CD1c-positive myeloid dendritic cell (primary cell): ENCODE data around the gene IPO8.
"Not testable (repeated sequence)": the region's sequence is repeated elsewhere in the genome, so short reads cannot be mapped to it uniquely, and the experiment has no call there.

Experiments
- DNase-seq: peaks from one replicate; pipeline ENCODE4 v3.0.0-alpha.2; 2016; ENCODE audit errors: extremely low spot score

Gene IPO8

DNA sequence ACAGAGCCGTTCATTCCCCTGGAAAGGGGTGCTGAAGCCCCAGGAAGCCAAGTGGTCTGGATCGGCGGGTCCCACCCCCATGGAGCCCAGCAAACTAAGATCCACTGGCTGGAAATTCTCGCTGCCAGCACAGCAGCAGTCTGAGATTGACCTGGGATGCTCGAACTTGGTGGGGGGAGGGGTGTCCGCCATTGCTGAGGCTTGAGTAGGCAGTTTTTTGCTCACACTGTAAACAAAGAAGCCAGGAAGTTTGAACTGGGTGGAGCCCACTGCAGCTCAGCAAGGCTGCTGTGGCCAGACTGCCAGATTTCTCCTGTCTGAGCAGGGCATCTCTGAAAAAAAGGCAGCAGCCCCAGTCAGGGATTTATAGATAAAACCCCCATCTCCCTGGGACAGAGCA lies 91.4 kb downstream of the IPO8 start:
- not testable (repeated sequence) for DNase-seq

DNA sequence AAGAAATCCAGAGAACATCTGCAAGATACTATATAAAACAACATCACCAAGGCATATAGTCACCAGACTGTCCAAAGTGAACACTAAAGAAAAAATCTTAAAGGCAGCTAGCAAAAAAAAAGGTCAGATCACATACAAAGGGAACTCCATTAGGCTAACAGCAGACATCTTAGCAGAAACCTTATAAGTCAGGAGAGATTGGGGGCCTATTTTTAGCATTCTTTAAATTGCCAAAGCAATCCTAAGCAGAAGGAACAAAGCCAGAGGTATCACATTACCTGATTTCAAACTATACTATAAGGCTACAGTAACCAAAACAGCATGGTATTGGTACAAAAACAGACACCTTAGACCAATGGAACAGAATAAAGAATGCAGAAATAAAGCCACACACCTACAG lies 92.5 kb downstream of the IPO8 start:
- no peak for DNase-seq

DNA sequence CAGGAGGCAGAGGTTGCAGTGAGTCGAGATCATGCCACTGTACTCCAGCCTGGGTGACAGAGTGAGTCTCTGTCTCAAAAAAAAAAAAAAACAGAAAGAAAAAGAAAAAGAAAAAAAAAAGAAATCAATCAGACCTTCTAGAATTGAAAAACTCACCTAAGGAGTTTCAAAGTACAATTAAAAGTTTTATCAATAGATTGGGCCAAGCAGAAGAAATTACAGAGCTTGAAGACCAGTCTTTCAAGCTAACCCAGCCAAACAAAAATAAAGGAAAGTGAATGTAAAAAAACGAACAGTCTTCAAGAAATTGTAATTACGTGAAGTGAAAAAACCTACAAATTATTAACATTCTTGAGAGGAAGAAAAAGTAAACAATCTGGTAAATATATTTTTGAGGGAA lies 93.0 kb downstream of the IPO8 start:
- DNase-seq: no peak

DNA sequence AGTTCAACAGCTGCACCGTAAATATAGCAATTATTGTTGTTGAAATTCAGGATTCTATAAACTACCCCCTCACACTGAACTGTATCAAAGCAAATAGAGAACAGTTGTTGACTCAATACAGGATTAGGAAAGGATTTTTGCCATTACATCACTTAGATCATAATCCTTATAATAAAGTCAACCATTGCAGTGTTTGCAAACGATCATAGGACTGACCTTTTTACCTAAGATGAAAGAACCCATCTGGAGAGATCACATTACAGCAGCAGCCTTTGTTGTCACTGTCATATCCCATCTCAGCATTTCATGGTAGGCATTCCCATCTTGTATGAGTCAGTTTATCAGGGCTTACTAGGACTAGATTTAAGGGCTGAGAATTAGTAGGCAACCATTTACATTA lies 96.1 kb downstream of the IPO8 start:
- no peak for DNase-seq

DNA sequence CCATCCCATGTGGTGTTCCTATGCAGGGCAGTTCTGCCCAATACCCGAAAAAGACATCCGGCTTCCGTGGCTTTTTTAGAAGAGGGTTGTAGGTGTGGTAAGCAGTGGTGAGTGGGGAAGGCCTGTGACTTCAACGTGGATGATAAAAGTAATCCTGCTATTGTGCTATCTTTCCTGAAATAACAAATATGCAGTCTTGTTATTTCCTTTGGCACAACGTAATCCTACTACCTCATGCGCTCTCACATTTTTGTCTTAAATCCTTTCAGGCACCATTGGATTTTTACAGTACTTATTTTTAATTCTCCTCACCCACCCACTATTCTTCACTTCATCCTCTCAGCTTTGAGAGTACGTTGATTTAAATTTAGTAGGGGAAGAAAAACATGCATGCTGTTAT lies 96.8 kb downstream of the IPO8 start:
- DNase-seq: no peak

DNA sequence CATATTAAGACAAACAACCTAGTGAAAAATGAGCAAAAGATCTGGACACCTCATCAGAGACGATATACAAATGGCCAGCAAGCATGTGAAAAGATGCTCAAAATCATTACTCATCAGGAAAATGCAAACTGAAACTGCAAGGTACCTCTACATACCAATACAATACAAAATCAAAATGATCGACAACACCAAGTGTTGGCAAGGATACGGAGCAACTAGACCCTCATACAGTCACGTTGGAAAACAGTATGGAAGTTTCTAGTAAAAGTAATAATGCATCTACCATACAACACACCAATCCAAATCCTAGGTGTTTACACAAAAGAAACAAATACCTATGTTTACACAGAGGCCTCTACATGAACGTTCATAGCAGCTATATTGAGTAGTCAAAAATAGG lies 99.9 kb downstream of the IPO8 start:
- DNase-seq: no peak

GRCh38 chr12:30594509-30594908 lies 101.2 kb downstream of the IPO8 start:
- DNase-seq: no peak

DNA sequence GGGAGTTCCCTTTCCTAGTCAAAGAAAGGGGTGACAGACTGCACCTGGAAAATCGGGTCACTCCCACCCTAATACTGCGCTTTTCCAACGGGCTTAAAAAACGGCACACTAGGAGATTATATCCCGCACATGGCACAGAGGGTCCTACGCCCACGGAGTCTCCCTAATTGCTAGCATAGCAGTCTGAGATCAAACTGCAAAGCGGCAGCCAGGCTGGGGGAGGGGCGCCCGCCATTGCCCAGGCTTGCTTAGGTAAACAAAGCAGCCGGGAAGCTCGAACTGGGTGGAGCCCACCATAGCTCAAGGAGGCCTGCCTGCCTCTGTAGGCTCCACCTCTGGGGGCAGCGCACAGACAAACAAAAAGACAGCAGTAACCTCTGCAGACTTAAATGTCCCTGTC lies 107.1 kb downstream of the IPO8 start:
- not testable (repeated sequence) for DNase-seq

DNA sequence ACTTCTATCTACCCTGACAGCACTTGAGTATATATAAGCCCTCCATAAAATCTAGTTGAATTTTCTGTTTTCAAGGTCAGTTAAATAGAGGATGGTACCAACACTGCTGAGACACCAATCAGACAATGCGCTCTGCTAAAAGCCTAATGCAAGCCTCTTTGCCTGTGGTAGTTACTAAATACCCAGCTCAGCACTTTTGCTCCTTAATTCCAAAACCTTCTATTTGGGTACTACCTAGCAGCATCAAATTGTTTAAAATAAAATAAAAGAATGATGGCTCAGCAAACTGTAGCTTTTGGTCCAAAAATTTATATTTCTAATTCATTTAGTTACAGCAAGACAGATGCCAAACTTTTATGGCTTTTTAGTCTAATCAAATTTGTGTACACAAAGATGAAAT lies 107.9 kb downstream of the IPO8 start:
- no peak for DNase-seq

DNA sequence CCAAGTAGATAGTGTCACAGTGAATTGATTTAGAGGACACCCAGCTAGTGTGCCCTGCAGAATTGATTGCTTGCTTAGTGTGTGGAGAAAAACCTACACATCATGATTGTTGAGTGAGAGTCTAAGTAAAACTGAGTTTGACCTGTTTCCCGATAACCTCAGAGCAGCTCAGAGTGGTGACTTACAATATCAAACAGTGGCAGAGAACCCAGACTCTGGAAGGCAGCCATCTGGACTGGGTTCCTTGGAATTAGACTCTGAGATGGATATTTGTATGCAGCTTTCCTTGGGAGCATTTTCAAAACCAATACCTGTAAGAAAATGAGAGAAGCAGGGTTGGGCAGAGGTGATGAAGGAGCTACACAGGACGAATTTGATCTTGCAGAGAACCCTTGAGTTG lies 109.8 kb downstream of the IPO8 start:
- no peak for DNase-seq

- DNase-seq: no peak
Measured at GRCh38 chr12:30582943-30583342, 112.7 kb downstream of the IPO8 start.

GRCh38 chr12:30580344-30580743 lies 115.3 kb downstream of the IPO8 start:
- DNase-seq: no peak
